GM18870 (cell line): ENCODE results near the gene TTC36.
"Not testable (repeated sequence)": the region's sequence is repeated elsewhere in the genome, so short reads cannot be mapped to it uniquely, and the experiment has no call there.

ENCODE experiments used
- ATAC-seq: cut with Tn5 transposase; IDR thresholded peaks from one replicate; pipeline ENCODE4 v1.9.1; 2021; ENCODE audit warnings: moderate library complexity; ENCODE audit not compliant: unreplicated experiment

TTC36 gene

GRCh38 chr11:118574636-118575035, 47.4 kb downstream of the TTC36 start:
- no peak for ATAC-seq

- ATAC-seq: not testable (repeated sequence)
Measured at GRCh38 chr11:118577995-118578394, 50.7 kb downstream of the TTC36 start.
